Left renal pelvis (tissue), 4 donors: Measurements from ENCODE around the gene CCDC33. TPM values are rescaled to one million over a fixed set of nuclear protein-coding genes. Genes with fewer than 3 reads are reported as not detected.

Experiments
- DNase-seq, 4 donors: peaks; one replicate each; pipeline ENCODE4 v3.0.0-alpha.2; 2013; ENCODE audit warnings: low read depth in 4 of 4, low spot score in 3 of 4
- polyA plus RNA-seq, 4 donors: library from polyadenylated mRNA; unstranded; fragments of 120-200 nt; gene quantifications; one replicate each; pipeline ENCODE4 v1.2.1, GENCODE V29; 2013; ENCODE audit not compliant: insufficient read length in 4 of 4

CCDC33 gene
- polyA plus RNA-seq, 4 donors, result 2.8 to 9.2 (median 3.9) TPM

- DNase-seq, result no peak
These were observed 72.0 kb downstream of the CCDC33 start for GRCh38 chr15:74307827-74308811.

DNA sequence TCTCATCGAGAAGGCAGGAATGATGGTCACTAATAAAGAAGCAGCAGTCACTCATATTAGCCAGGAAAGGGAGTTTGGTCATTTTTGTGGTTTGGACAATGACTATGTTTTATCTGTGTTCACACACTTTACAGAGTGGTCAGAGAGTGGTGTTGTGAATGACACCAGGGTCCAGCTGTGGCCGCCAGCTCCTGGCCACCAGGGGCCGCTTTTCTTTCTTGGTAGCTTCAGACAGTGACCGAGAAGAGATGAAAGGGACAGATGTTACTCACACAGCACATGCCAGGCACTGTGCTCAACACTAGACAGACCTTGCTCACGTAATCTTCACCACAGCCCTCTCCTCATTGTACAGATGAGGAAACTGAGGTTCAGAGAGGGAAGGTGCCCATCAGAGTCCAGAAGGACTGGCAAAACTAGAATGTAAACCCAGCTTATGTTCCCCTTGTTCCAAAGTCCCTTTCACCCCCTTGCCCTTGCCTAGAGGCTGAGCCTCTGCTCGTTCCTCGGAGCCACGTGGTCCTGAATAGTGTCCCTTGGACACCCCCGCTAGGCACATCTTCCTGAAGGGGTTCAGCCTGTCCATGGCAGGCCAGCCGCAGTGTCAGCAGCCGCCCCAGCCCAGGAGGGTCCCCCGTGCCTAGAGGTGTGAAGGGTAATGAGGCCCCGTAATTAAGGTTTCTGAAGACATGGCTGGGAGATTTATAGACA, 75.8 kb downstream of the CCDC33 start:
- DNase-seq, result no peak

- DNase-seq, result no peak
These were observed 76.4 kb downstream of the CCDC33 start for GRCh38 chr15:74312445-74313007.

DNA sequence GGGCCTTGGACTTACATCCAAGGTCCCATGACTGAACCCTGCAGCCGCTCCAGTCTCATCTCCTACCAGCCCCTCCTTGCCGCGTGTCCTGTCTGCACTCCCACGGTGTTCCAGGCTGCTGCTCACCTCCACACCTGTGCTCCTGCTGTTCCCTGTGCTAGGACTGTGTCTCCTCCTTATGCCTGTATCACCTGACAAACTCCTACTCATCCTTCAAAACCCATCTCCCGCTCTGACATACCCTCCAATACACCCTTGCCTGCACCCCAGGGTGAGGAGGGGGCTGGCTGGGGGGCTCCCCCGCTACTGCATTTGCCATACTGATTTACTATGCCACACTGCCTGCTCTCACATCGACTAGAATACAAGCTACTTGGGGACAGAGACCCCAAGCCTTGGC, 77.8 kb downstream of the CCDC33 start:
- no peak for DNase-seq

- DNase-seq, result no peak
These were observed 78.8 kb downstream of the CCDC33 start for GRCh38 chr15:74314795-74315438.

- DNase-seq, result no peak
These were observed 79.5 kb downstream of the CCDC33 start for GRCh38 chr15:74315626-74316025.

- no peak for DNase-seq
These were observed 80.0 kb downstream of the CCDC33 start for GRCh38 chr15:74316141-74316540.

- peak in 1 of 4 donors; percentile 71 for DNase-seq
These were observed 81.8 kb downstream of the CCDC33 start for GRCh38 chr15:74317820-74318375.

- no peak for DNase-seq
These were observed 82.4 kb downstream of the CCDC33 start for GRCh38 chr15:74318376-74319137.

GRCh38 chr15:74319138-74319460, 83.0 kb downstream of the CCDC33 start:
- no peak for DNase-seq

DNA sequence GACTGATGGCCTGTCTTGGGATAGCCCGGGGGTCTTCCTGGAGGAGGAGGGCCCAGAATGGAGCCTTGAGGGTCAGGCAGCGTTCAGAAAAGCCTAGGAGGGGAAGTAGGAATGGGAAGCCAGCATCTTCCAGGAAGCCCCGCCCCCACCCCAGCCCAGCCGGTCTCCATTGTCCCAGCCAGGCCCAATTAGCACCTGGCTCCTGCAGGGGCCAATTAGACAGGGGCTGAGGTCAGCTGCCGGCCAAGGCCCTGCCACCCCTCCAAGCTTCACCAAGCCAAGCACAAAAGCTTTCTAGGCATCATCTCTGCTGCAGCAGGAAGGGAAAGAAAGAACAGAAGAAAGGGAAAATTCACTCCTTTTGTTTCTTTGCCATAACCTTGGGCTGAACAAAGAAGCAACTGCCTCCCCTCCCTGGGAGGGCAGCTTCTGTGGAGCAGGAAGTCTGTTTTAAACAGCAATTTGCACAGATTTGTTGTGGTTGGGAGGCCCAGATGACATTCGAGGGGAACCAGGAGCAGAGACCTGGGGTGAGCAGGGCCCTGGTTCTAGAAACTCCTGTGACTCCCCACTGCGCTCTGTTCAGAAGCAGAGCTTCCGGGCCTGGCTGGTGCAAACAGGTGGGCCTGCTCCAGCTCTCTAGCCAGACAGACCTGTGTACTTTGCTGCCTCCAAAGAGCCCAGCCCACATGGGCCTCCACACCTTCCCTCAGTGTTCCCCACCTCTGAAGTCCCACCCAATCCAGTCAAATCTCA, 83.6 kb downstream of the CCDC33 start:
- DNase-seq, result no peak

GRCh38 chr15:74320352-74321247, 84.5 kb downstream of the CCDC33 start:
- DNase-seq, result no peak

- no peak for DNase-seq
These were observed 86.5 kb downstream of the CCDC33 start for GRCh38 chr15:74322558-74323180.

GRCh38 chr15:74324714-74325113, 88.6 kb downstream of the CCDC33 start:
- no peak for DNase-seq

DNA sequence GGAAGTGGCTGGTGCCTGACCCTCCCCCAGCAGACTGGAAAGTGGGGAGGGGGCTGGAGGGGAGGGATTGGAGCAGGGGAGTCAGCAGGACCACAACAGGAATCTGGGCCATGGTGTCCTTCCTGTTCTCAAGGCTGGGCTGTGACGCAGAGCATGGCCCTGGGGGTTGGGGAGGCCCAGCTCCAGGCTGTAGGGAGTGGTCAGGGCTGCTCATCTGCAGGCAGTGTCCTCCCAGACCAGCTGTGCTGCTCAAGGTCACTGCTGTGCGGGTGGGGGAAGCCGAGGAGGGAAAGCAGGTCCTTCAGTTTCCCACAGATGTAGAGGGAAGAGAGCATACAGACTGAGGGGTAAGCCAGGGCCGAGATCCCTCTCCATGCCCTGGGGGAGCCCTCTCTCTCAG, 90.6 kb downstream of the CCDC33 start:
- DNase-seq, result no peak

GRCh38 chr15:74327756-74328155, 91.6 kb downstream of the CCDC33 start:
- no peak for DNase-seq

DNA sequence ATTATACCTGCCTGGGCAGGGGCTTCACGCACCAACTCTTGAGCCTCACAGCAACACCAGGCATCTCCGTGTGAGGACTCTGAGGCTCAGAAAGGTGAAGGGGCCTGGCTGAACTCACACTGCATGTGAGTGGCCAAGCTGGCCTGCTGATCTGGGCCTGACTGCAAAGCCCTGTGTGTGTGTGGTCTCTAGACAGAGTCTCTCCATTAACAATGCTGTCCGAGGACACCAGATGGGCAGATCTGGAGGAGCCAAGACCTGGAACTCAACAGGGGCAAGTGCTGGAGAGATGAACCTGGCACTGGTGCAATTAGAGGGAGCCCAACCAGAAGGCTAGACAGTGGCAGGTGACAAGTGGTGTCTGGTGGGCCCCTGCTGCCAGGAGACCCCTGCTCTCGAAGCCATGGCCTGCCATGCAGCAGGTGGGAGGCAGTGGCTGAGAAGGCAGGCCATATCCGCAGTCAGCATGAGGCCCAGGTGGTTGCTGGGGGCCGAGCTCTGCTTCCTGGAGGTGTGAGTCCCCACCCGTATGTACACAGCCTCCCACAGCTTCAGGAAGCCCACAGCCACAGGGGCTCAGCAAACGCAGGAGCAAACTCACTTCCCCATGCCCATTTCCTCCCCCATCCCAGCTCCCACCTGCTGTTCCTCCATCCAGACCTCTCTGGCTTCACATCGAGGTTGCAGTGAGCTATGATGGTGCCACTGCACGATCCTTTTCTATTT, 92.4 kb downstream of the CCDC33 start:
- DNase-seq, result no peak
